ENCODE measurements around the gene TMEM132C. TPM values are rescaled to one million over a fixed set of nuclear protein-coding genes. Genes with fewer than 3 reads are reported as not detected.

TMEM132C gene
- total and polyA plus RNA-seq, 11 donors, result 0.05 to 5.9 (median 0.85) TPM

GRCh38 chr12:128672428-128672827 is 405.5 kb downstream of the TMEM132C start:
- Histone ChIP-seq H3K9me3 (peaks cover 0 to 2% (median 0%) of the 10 kb centered on the region in 12 donors), H3K27ac (no peak overlapping the region), H3K27me3 (no peaks in the 10 kb centered on the region), H3K4me1 (no peaks in the 10 kb centered on the region), H3K36me3 (no peaks in the 10 kb centered on the region), H3K4me3 (no peak overlapping the region)
- DNase-seq (no peak), ATAC-seq (no peak)
- intact Hi-C loops (cut with DNase I), result no loop called here
- TF ChIP-seq POLR2A (IDR thresholded peaks at IDR 0.05), result no peak
- no peak for TF ChIP-seq CTCF (IDR thresholded peaks at IDR 0.05)

GRCh38 chr12:128672893-128673292 is 405.9 kb downstream of the TMEM132C start:
- whole genome bisulfite sequencing, 4 donors, result 37 to 56% (median 52%) methylated on average over 3 to 4 of the region's 4 CpGs
- no peaks in the 10 kb centered on the region for H3K27me3 ChIP-seq
- H3K4me3 ChIP-seq, result no peak overlapping the region
- no peak for TF ChIP-seq CTCF (IDR thresholded peaks at IDR 0.05)
- no peak for TF ChIP-seq POLR2A (IDR thresholded peaks at IDR 0.05)
- H3K27ac ChIP-seq, result no peak overlapping the region
- intact Hi-C loops (cut with DNase I), result no loop called here
- no peak for DNase-seq
- H3K36me3 ChIP-seq, result no peaks in the 10 kb centered on the region
- no peaks in the 10 kb centered on the region for H3K4me1 ChIP-seq
- no peak for ATAC-seq
- H3K9me3 ChIP-seq, result peaks cover 0 to 2% (median 0%) of the 10 kb centered on the region in 12 donors

- Histone ChIP-seq H3K27ac (no peak overlapping the region), H3K27me3 (no peaks in the 10 kb centered on the region), H3K9me3 (peaks cover 0 to 3% (median 0%) of the 10 kb centered on the region in 12 donors), H3K36me3 (no peaks in the 10 kb centered on the region), H3K4me1 (no peaks in the 10 kb centered on the region), H3K4me3 (no peak overlapping the region)
- DNase-seq, result no peak
- intact Hi-C loops (cut with DNase I), result no loop called here
- ATAC-seq, result no peak
- no peak for TF ChIP-seq POLR2A (IDR thresholded peaks at IDR 0.05)
- no peak for TF ChIP-seq CTCF (IDR thresholded peaks at IDR 0.05)
These were observed 408.6 kb downstream of the TMEM132C start for GRCh38 chr12:128675576-128675975.

GRCh38 chr12:128680555-128680954 is 413.6 kb downstream of the TMEM132C start:
- Histone ChIP-seq H3K9me3 (peaks cover 0 to 3% (median 0%) of the 10 kb centered on the region in 12 donors), H3K36me3 (no peaks in the 10 kb centered on the region), H3K4me1 (no peaks in the 10 kb centered on the region), H3K27me3 (no peaks in the 10 kb centered on the region), H3K4me3 (no peak overlapping the region), H3K27ac (no peak overlapping the region)
- no peak for TF ChIP-seq CTCF (IDR thresholded peaks at IDR 0.05)
- TF ChIP-seq POLR2A (IDR thresholded peaks at IDR 0.05), result no peak
- ATAC-seq, result no peak
- intact Hi-C loops (cut with DNase I), result no loop called here
- DNase-seq, result no peak
- 62 to 68% (median 65%) methylated on average over 2 of the region's 2 CpGs for WGBS, 4 donors

All from heart left ventricle (tissue), 16 donors.